Heart right ventricle (tissue), 16 donors: ENCODE results near the gene HEYL. TPM values are rescaled to one million over a fixed set of nuclear protein-coding genes. Genes with fewer than 3 reads are reported as not detected.

Experiments used
- ATAC-seq, 8 donors: fragments of 200-7000 bp; cut with Tn5 transposase; one replicate each; pipeline ENCODE4 v1.9.1; 2020; ENCODE audit warnings: mild to moderate bottlenecking in 8 of 8, moderate library complexity in 8 of 8, moderate number of reproducible peaks in 1 of 8
- DNase-seq, 2 donors: peaks; one replicate each; pipeline ENCODE4 v3.0.0-alpha.2; 2020
- H3K27ac ChIP-seq, 10 donors: fragments of 200-600 bp; sonication (generic) in 2 of 10; one replicate each; pipeline versions ENCODE4 v1.5.0 to v1.8.0; 2020 to 2022; ENCODE audit warnings: mild to moderate bottlenecking in 3 of 10
- H3K27me3 ChIP-seq, 7 donors: fragments of 200-600 bp; one replicate each; pipeline ENCODE4 v1.8.0; 2021 to 2022; ENCODE audit warnings: mild to moderate bottlenecking in 2 of 7
- H3K36me3 ChIP-seq, 9 donors: fragments of 200-600 bp; sonication (generic) in 1 of 9; one replicate each; pipeline versions ENCODE4 v1.5.0 to v1.8.0; 2020 to 2022; ENCODE audit warnings: mild to moderate bottlenecking in 2 of 9
- H3K4me1 ChIP-seq, 9 donors: fragments of 200-600 bp; sonication (generic) in 1 of 9; one replicate each; pipeline versions ENCODE4 v1.5.0 to v1.8.0; 2020 to 2022; ENCODE audit warnings: mild to moderate bottlenecking in 4 of 9
- H3K4me3 ChIP-seq, 10 donors: fragments of 200-600 bp; sonication (generic) in 2 of 10; one replicate each; pipeline versions ENCODE4 v1.5.0 to v1.8.0; 2020 to 2022; ENCODE audit warnings: mild to moderate bottlenecking in 7 of 10, moderate library complexity in 2 of 10
- H3K9me3 ChIP-seq, 11 donors: fragments of 200-600 bp in 10 of 11; sonication (generic) in 2 of 11; one replicate each; pipeline versions ENCODE4 v1.5.0 to v1.8.0; 2013 to 2022; ENCODE audit warnings: mild to moderate bottlenecking in 2 of 11, control low read depth in 1 of 11, moderate library complexity in 1 of 11
- CTCF ChIP-seq, 9 donors: fragments of 200-600 bp; sonication (generic) in 2 of 9; IDR thresholded peaks; one replicate each; pipeline versions ENCODE4 v1.5.0 to v1.8.0; 2021 to 2022; ENCODE audit warnings: antibody characterized with exemption in 9 of 9, mild to moderate bottlenecking in 5 of 9, moderate library complexity in 1 of 9
- WGBS, 2 donors: extraction: QIAGEN DNeasy Blood & Tissue Kit; methylation state at CpG; one replicate each; pipeline ENCODE4 v1.1.7; 2013; ENCODE audit warnings: inconsistent platforms in 1 of 2; 5-methylcytosine and 5-hydroxymethylcytosine counted together
- intact Hi-C, 10 donors: fragments of 100-400 bp; cut with DNase I; formaldehyde crosslinking; loops; one replicate each; pipeline versions ENCODE4 v1.11.1 to v1.14.2; 2022
- polyA plus RNA-seq, 2 donors: library from polyadenylated mRNA; stranded (reverse); fragments of 200-250 nt; gene quantifications; one replicate each; pipeline ENCODE4 v1.2.3, GENCODE V29; 2013
- total RNA-seq, 10 donors: library from RNA; stranded (reverse); fragmentation: NEBNext Ultra II Directional in 3 of 10; extraction: Animal tissue kit (Norgen Biotek cat#: 25700) in 3 of 10; gene quantifications; one replicate each; pipeline versions ENCODE4 v1.2.1 to v1.2.4, GENCODE V29; 2021 to 2023
- donor health status: Arrhythmogenic right ventricular cardiomyopathy.
- donor health status: ischemic (EF 13 %, LVEDD 7.1; RV severe dilation, severe dysfunction).
- donor health status: healthy with polysubstance abuse.
- donor health status: DM: no; HTN: yes; CAD: no.
- donor health status: DM: no; HTN: no; CAD: no.
- donor health status: ischemic (EF 25% LVEDD 6.9; RV normal size, moderate dysfunction).
- donor health status: ischemic (EF 25% LVEDD 5.7; RV mildly dilated, moderate dysfunction).
- donor health status: healthy.
- donor health status: DM: yes; HTN: yes; CAD: no.
- donor health status: Ischemic cardiomyopathy.
- donor health status: ischemic (EF 35%, LVEDD 5.7; RV mildly dilated, moderate dysfunction).
- donor health status: nonischemic (EF 11% LVEDD 7.7; RV severe dilation, severe dysfunction).
- donor health status: DM: yes; HTN: yes; CAD: no.
- donor health status: PGD.
- donor health status: ischemic (EF 29% LVEDD 5.4; RV normal size, mild dysfunction).
- donor health status: nonischemic (EF 23%, LVEDD 6.1; RV moderate dilation, normal function).

Gene HEYL
- total and polyA plus RNA-seq, 12 donors, result 11.5 to 27.5 (median 14.3) TPM

- intact Hi-C loops, result no loop called here
- DNase-seq (no peak), ATAC-seq (no peak)
- Histone ChIP-seq H3K27me3 (peaks cover 0 to 5% (median 0%) of the 10 kb centered on the region in 7 donors), H3K9me3 (peaks cover 0 to 3% (median 0%) of the 10 kb centered on the region in 11 donors), H3K27ac (peak overlapping the region in 8 of 10 donors; percentile 52 to 88 (median 72)), H3K36me3 (no peaks in the 10 kb centered on the region), H3K4me1 (peaks cover 10 to 60% (median 28%) of the 10 kb centered on the region in 9 donors), H3K4me3 (no peak overlapping the region)
- 83 to 89% methylated on average over 3 of the region's 3 CpGs for WGBS, 2 donors
- no peak for TF ChIP-seq CTCF (IDR thresholded peaks at IDR 0.05)
Observed at GRCh38 chr1:39645411-39646043, 6.1 kb upstream of the HEYL start.

GRCh38 chr1:39643705-39644104 is 4.3 kb upstream of the HEYL start:
- Histone ChIP-seq H3K4me3 (no peak overlapping the region), H3K27me3 (peaks cover 0 to 23% (median 4%) of the 10 kb centered on the region in 7 donors), H3K9me3 (peaks cover 0 to 3% (median 0%) of the 10 kb centered on the region in 11 donors), H3K36me3 (no peaks in the 10 kb centered on the region), H3K4me1 (peaks cover 10 to 56% (median 28%) of the 10 kb centered on the region in 9 donors), H3K27ac (peak overlapping the region in 5 of 10 donors; percentile 14 to 73 (median 65))
- DNase-seq, result no peak
- intact Hi-C loops, result no loop called here
- no peak for TF ChIP-seq CTCF (IDR thresholded peaks at IDR 0.05)
- ATAC-seq, result no peak
- 93 to 97% methylated on average over 3 of the region's 3 CpGs for WGBS, 2 donors

GRCh38 chr1:39642796-39643195 is 3.4 kb upstream of the HEYL start:
- Histone ChIP-seq H3K4me1 (peaks cover 1 to 48% (median 22%) of the 10 kb centered on the region in 9 donors), H3K36me3 (no peaks in the 10 kb centered on the region), H3K27me3 (peaks cover 0 to 32% (median 4%) of the 10 kb centered on the region in 7 donors), H3K27ac (peak overlapping the region in 7 of 10 donors; percentile 29 to 73 (median 50)), H3K4me3 (no peak overlapping the region), H3K9me3 (peaks cover 0 to 3% (median 0%) of the 10 kb centered on the region in 11 donors)
- TF ChIP-seq CTCF (IDR thresholded peaks at IDR 0.05), result no peak
- DNase-seq (peak in 1 of 2 donors; percentile 40), ATAC-seq (peak in 1 of 8 donors; percentile 39)
- intact Hi-C loops, result no loop called here
- WGBS, 2 donors, result 40 to 43% methylated on average over 4 of the region's 4 CpGs

GRCh38 chr1:39640861-39641260 is 1.4 kb upstream of the HEYL start:
- no peak for DNase-seq
- peaks cover 0 to 6% (median 0%) of the 10 kb centered on the region in 9 donors for H3K36me3 ChIP-seq
- no peak overlapping the region for H3K4me3 ChIP-seq
- H3K4me1 ChIP-seq, result peaks cover 0 to 30% (median 9%) of the 10 kb centered on the region in 9 donors
- no peak for ATAC-seq
- H3K27me3 ChIP-seq, result peaks cover 0 to 47% (median 11%) of the 10 kb centered on the region in 7 donors
- TF ChIP-seq CTCF (IDR thresholded peaks at IDR 0.05), result no peak
- WGBS, 2 donors, result 91 to 97% methylated on average over 8 of the region's 8 CpGs
- intact Hi-C loops, result no loop called here
- H3K9me3 ChIP-seq, result peaks cover 0 to 3% (median 0%) of the 10 kb centered on the region in 11 donors
- peak overlapping the region in 6 of 10 donors; percentile 60 to 96 (median 92) for H3K27ac ChIP-seq
